GM12878 (cell line): ENCODE data around the gene PIEZO2. TPM values are rescaled to one million over a fixed set of nuclear protein-coding genes. Genes with fewer than 3 reads are reported as not detected.

Source experiments
- ATAC-seq: fragments of 200-7000 bp; cut with Tn5 transposase; 3 replicates; pipeline ENCODE4 v1.9.1; 2020; ENCODE audit warnings: mild to moderate bottlenecking, moderate library complexity
- BruUV-seq: library from RNA; stranded (reverse); fragments of 400-500 nt; replicated peaks from 2 replicates; lab custom pipeline; 2021; lab: Mats Ljungman, UMichigan
- CTCF ChIA-PET: fragments of 300-600 bp; sonication (Branson Sonifier 250); formaldehyde crosslinking; extraction: SDS; loops from one replicate; lab custom pipeline; 2021; ENCODE audit warnings: inconsistent platforms; lab: Yijun Ruan, JAX
- POLR2A ChIA-PET: fragments of 350-600 bp; formaldehyde crosslinking; extraction: SDS; loops from one replicate; lab custom pipeline; 2021; ENCODE audit warnings: inconsistent platforms; lab: Charles Lee
- RAD21 ChIA-PET: fragments of 300-600 bp; sonication (Branson Sonifier 250); formaldehyde crosslinking; loops from one replicate; lab custom pipeline; 2023; ENCODE audit warnings: antibody characterized with exemption; ENCODE audit not compliant: unreplicated experiment; lab: Charles Lee
- SMC1A ChIA-PET: fragments of 300-600 bp; sonication (Branson Sonifier 250); formaldehyde crosslinking; loops from one replicate; lab custom pipeline; 2023; ENCODE audit not compliant: unreplicated experiment, uncharacterized antibody; lab: Charles Lee
- DNase-seq: peaks from one replicate; pipeline ENCODE4 v3.0.0-alpha.2; 2011; ENCODE audit warnings: low read depth, low spot score
- FAIRE-seq: peaks from 3 replicates; lab custom pipeline; 2011; peaks lifted over from hg19 to GRCh38; lab: Jason Lieb, UNC
- H2AFZ ChIP-seq: 2 replicates; pipeline ENCODE4 v1.6.0; 2011; ENCODE audit warnings: low read depth, low read length, control low read depth; ENCODE audit not compliant: control insufficient read depth
- H3K27ac ChIP-seq: 2 replicates; pipeline ENCODE4 v1.5.1; 2011; ENCODE audit warnings: control low read depth; ENCODE audit not compliant: control insufficient read depth, insufficient read depth
- H3K27me3 ChIP-seq, 2 experiments: replicated peaks in 1 of 2; 2 replicates each; pipeline versions ENCODE4 v1.6.0 to v1.6.1; 2011; ENCODE audit warnings: low read length in 1 of 2; ENCODE audit not compliant: control insufficient read depth in 2 of 2, insufficient read depth in 2 of 2
- H3K36me3 ChIP-seq, 2 experiments: 2 replicates each; pipeline ENCODE4 v1.5.1; 2011; ENCODE audit warnings: low read length in 1 of 2; ENCODE audit not compliant: control insufficient read depth in 2 of 2, insufficient read depth in 2 of 2
- H3K4me1 ChIP-seq: 2 replicates; pipeline ENCODE4 v1.6.1; 2011; ENCODE audit warnings: mild to moderate bottlenecking, low read length, moderate library complexity, mixed read lengths; ENCODE audit not compliant: control insufficient read depth, insufficient read depth
- H3K4me2 ChIP-seq: 2 replicates; pipeline ENCODE4 v1.6.0; 2011; ENCODE audit warnings: control low read depth; ENCODE audit not compliant: control insufficient read depth, insufficient read depth
- H3K4me3 ChIP-seq: fragments of 200-600 bp; sonication (generic); 2 replicates; pipeline ENCODE4 v1.5.1; 2016
- H3K79me2 ChIP-seq: 2 replicates; pipeline ENCODE4 v1.6.0; 2011; ENCODE audit warnings: low read length; ENCODE audit not compliant: control insufficient read depth, insufficient read depth
- H3K9ac ChIP-seq: 2 replicates; pipeline ENCODE4 v1.8.0; 2011; ENCODE audit warnings: low read length, control low read depth, mixed read lengths; ENCODE audit not compliant: control insufficient read depth, insufficient read depth
- H3K9me3 ChIP-seq: replicated peaks from 3 replicates; pipeline ENCODE4 v1.5.1; 2011; ENCODE audit warnings: mild to moderate bottlenecking, low read length; ENCODE audit not compliant: control insufficient read depth, insufficient read depth
- H4K20me1 ChIP-seq: 2 replicates; pipeline ENCODE4 v1.6.0; 2011; ENCODE audit not compliant: control insufficient read depth, insufficient read depth
- CBX5 ChIP-seq: sonication (generic); IDR thresholded peaks from 2 replicates; pipeline ENCODE4 v1.6.1; 2016; ENCODE audit warnings: low read depth, moderate library complexity, mild to moderate bottlenecking, inconsistent platforms
- KAT2A ChIP-seq: conservative IDR thresholded peaks from 2 replicates; pipeline ENCODE4 v1.6.1; 2011; ENCODE audit warnings: low read depth, low read length; ENCODE audit not compliant: control insufficient read depth
- ZNF217 ChIP-seq: fragments of 450-650 bp; IDR thresholded peaks from 2 replicates; pipeline ENCODE4 v1.6.1; 2017; ENCODE audit warnings: antibody characterized with exemption, mild to moderate bottlenecking
- ZNF384 ChIP-seq: IDR thresholded peaks from 2 replicates; pipeline ENCODE4 v1.6.1; 2012; ENCODE audit warnings: low read depth, mild to moderate bottlenecking, low read length, improper control_type of control experiment, borderline replicate concordance
- WGBS: methylation state at CpG from one replicate; pipeline ENCODE4 v1.1.6; 2016; ENCODE audit warnings: low lambda C conversion rate; ENCODE audit not compliant: insufficient replicate concordance, insufficient coverage; ENCODE audit errors: missing lambda C conversion rate; 5-methylcytosine and 5-hydroxymethylcytosine counted together
- in situ Hi-C: fragments of 300-500 bp; cut with MboI; formaldehyde crosslinking; loops from 9 replicates; pipeline ENCODE4 v1.14.3; 2018; ENCODE audit warnings: mixed read lengths
- intact Hi-C: fragments of 100-400 bp; cut with micrococcal nuclease; formaldehyde crosslinking; loops from one replicate; pipeline ENCODE4 v1.14.2; 2022; ENCODE audit not compliant: unreplicated experiment
- polyA plus RNA-seq, 11 experiments: library from polyadenylated mRNA; depleted of rRNA in 4 of 11; unstranded in 6 of 11; stranded (reverse) in 5 of 11; fragments of >200 nt; fragmentation: Nextera tagmentation in 4 of 11; fragmentation: Illumina TruSeq in 1 of 11; extraction: Ambion mirVana in 4 of 11; extraction: Trizol in 1 of 11; gene quantifications; 1 replicate in 1 of 11; 2 replicates in 10 of 11; pipeline versions ENCODE4 v1.2.1 to v1.2.3, GENCODE V29; 2011 to 2016; ENCODE audit warnings: inconsistent platforms in 2 of 11, missing spikeins in 2 of 11, low read depth in 1 of 11
- total RNA-seq, 4 experiments: library from RNA; depleted of rRNA in 3 of 4; stranded (reverse); fragments of >200 nt in 3 of 4; fragmentation: Illumina TruSeq in 1 of 4; extraction: Trizol in 1 of 4; gene quantifications; 2 replicates each; pipeline versions ENCODE4 v1.2.1 to v1.2.3, GENCODE V29; 2013 to 2021
- TF ChIP-seq, protein P1 (sequence below): IDR thresholded peaks from 2 replicates; pipeline ENCODE4 v1.6.1; 2012; ENCODE audit warnings: improper control_type of control experiment, low read depth, low read length; ENCODE audit not compliant: insufficient replicate concordance
- TF ChIP-seq, protein P2 (sequence below): IDR thresholded peaks from 2 replicates; pipeline ENCODE4 v1.6.1; 2011; ENCODE audit warnings: borderline replicate concordance, low read depth, mild to moderate bottlenecking, moderate library complexity, mixed read lengths, low read length; ENCODE audit not compliant: insufficient read depth; ENCODE audit errors: extremely low read length

Gene PIEZO2
- total and polyA plus RNA-seq, 10 of the 15 experiments (the other 5 are each of a cell fraction or from before 2014, with no cell fraction given): 6.7 to 42.3 (median 27.4) TPM

DNA sequence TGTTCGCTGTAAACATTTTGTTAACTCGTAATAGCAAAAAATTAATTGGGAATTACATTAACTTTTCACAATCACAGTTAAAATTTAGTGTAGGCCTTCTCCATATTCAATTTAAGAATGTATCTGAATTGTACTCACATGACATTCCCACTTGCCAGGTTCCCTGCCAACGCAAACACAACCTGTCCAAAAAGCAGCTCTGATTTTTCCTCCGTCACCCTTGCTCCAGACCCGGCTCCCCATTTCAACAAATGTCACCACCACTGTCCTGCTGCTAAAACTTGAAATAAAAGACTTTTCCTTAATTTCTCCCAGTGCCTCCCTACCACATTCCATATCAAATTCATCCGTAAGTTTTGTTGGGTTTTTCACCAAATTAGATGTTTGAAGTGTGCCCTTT is 120.3 kb downstream of the PIEZO2 start:
- WGBS: 86% methylated on average over 6 of the region's 6 CpGs
- H3K27me3 ChIP-seq: no peaks in the 10 kb centered on the region
- no peaks in the 10 kb centered on the region for H4K20me1 ChIP-seq
- peaks cover 56% of the 10 kb centered on the region for H3K79me2 ChIP-seq
- H3K4me1 ChIP-seq: peaks cover 36% of the 10 kb centered on the region
- CTCF ChIA-PET: interaction anchor here (1.4 to 4.5 kb wide), 4 partner anchors 9 to 178 kb away, joined by 4 to 49 read pairs (median 7); no protein-coding TSS in a partner anchor
- DNase-seq: no peak
- SMC1A ChIA-PET: interaction anchor here (0.6 to 4.7 kb wide), 16 partner anchors 8 to 178 kb away, joined by 3 to 61 read pairs (median 6); no protein-coding TSS in a partner anchor
- no peak overlapping the region for H2AFZ ChIP-seq
- POLR2A ChIA-PET: interaction anchor here (0.8 to 1.7 kb wide), 7 partner anchors 10 to 71 kb away, joined by 3 to 5 read pairs (median 3); no protein-coding TSS in a partner anchor
- no peak overlapping the region for H3K9ac ChIP-seq
- peaks cover 0 to 3% of the 10 kb centered on the region in 2 experiments; a peak in 1 of 4 replicates for H3K36me3 ChIP-seq
- H3K4me3 ChIP-seq: no peak overlapping the region
- FAIRE-seq: no peak
- TF ChIP-seq KAT2A: no peak
- TF ChIP-seq, protein P1, sequence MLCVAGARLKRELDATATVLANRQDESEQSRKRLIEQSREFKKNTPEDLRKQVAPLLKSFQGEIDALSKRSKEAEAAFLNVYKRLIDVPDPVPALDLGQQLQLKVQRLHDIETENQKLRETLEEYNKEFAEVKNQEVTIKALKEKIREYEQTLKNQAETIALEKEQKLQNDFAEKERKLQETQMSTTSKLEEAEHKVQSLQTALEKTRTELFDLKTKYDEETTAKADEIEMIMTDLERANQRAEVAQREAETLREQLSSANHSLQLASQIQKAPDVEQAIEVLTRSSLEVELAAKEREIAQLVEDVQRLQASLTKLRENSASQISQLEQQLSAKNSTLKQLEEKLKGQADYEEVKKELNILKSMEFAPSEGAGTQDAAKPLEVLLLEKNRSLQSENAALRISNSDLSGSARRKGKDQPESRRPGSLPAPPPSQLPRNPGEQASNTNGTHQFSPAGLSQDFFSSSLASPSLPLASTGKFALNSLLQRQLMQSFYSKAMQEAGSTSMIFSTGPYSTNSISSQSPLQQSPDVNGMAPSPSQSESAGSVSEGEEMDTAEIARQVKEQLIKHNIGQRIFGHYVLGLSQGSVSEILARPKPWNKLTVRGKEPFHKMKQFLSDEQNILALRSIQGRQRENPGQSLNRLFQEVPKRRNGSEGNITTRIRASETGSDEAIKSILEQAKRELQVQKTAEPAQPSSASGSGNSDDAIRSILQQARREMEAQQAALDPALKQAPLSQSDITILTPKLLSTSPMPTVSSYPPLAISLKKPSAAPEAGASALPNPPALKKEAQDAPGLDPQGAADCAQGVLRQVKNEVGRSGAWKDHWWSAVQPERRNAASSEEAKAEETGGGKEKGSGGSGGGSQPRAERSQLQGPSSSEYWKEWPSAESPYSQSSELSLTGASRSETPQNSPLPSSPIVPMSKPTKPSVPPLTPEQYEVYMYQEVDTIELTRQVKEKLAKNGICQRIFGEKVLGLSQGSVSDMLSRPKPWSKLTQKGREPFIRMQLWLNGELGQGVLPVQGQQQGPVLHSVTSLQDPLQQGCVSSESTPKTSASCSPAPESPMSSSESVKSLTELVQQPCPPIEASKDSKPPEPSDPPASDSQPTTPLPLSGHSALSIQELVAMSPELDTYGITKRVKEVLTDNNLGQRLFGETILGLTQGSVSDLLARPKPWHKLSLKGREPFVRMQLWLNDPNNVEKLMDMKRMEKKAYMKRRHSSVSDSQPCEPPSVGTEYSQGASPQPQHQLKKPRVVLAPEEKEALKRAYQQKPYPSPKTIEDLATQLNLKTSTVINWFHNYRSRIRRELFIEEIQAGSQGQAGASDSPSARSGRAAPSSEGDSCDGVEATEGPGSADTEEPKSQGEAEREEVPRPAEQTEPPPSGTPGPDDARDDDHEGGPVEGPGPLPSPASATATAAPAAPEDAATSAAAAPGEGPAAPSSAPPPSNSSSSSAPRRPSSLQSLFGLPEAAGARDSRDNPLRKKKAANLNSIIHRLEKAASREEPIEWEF: no peak
- TF ChIP-seq, protein P2, sequence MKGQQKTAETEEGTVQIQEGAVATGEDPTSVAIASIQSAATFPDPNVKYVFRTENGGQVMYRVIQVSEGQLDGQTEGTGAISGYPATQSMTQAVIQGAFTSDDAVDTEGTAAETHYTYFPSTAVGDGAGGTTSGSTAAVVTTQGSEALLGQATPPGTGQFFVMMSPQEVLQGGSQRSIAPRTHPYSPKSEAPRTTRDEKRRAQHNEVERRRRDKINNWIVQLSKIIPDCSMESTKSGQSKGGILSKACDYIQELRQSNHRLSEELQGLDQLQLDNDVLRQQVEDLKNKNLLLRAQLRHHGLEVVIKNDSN: no peak
- no peak for TF ChIP-seq CBX5
- TF ChIP-seq ZNF217: no peak
- no peak for TF ChIP-seq ZNF384
- in situ Hi-C loops: no loop called here
- peaks cover 2% of the 10 kb centered on the region; the same call in 2 of the 3 replicates for H3K9me3 ChIP-seq
- RAD21 ChIA-PET: interaction anchor here (0.6 to 3.4 kb wide), 11 partner anchors 10 to 153 kb away, joined by 3 to 18 read pairs (median 5); no protein-coding TSS in a partner anchor
- H3K27ac ChIP-seq: peak overlapping the region; percentile 54
- no peak overlapping the region; the same call in 1 of the 2 replicates for H3K4me2 ChIP-seq
- TSS peak; percentile 18 for BruUV-seq
- ATAC-seq: no peak
- intact Hi-C loops: loop anchor here (5.0 kb wide), 1 partner anchor 77 kb away; no protein-coding TSS in a partner anchor
